Testis (tissue), 3 donors: ENCODE data around the gene NEK9. TPM values are rescaled to one million over a fixed set of nuclear protein-coding genes. Genes with fewer than 3 reads are reported as not detected.

Experiments
- DNase-seq: peaks from one replicate; pipeline ENCODE4 v3.0.0-alpha.2; 2019
- H3K27ac ChIP-seq, 2 donors: fragments of 200-600 bp; sonication (generic); one replicate each; pipeline ENCODE4 v1.5.1; 2019
- H3K27me3 ChIP-seq: fragments of 200-600 bp; sonication (generic); one replicate; pipeline ENCODE4 v1.5.1; 2019
- H3K36me3 ChIP-seq: fragments of 200-600 bp; sonication (generic); one replicate; pipeline ENCODE4 v1.5.1; 2017; ENCODE audit warnings: low read depth; ENCODE audit errors: missing control alignments
- H3K4me1 ChIP-seq: fragments of 200-600 bp; sonication (generic); one replicate; pipeline ENCODE4 v1.5.1; 2019
- H3K4me3 ChIP-seq, 2 donors: fragments of 200-600 bp; sonication (generic); one replicate each; pipeline ENCODE4 v1.5.1; 2017 to 2019
- H3K9me3 ChIP-seq: fragments of 200-600 bp; sonication (generic); one replicate; pipeline ENCODE4 v1.5.1; 2017
- CTCF ChIP-seq, 3 experiments: fragments of 450-650 bp in 2 of 3; fragments of 200-600 bp in 1 of 3; sonication (generic) in 1 of 3; IDR thresholded peaks; one replicate each; pipeline ENCODE4 v1.5.1; 2016 to 2019; ENCODE audit warnings: antibody characterized with exemption in 3 of 3, mild to moderate bottlenecking in 2 of 3, moderate library complexity in 1 of 3
- POLR2A ChIP-seq: fragments of 450-650 bp; IDR thresholded peaks from one replicate; pipeline ENCODE4 v1.6.1; 2017; ENCODE audit warnings: antibody characterized with exemption, mild to moderate bottlenecking, moderate library complexity
- WGBS, 2 donors: methylation state at CpG; one replicate each; pipeline ENCODE4 v1.1.5; 2018; 5-methylcytosine and 5-hydroxymethylcytosine counted together
- intact Hi-C: fragments of 100-400 bp; cut with DNase I; formaldehyde crosslinking; loops from one replicate; pipeline ENCODE4 v1.15.1; 2023; ENCODE audit warnings: low total_unique reads
- polyA plus RNA-seq: library from polyadenylated mRNA; stranded (reverse); fragments of 350-450 nt; fragmentation: Illumina TruSeq; extraction: RNeasy Lipid Tissue Mini Kit (QIAGEN cat#74804); gene quantifications from one replicate; pipeline ENCODE4 v1.2.3, GENCODE V29; 2014; ENCODE audit warnings: low read depth, low replicate concordance; ENCODE audit not compliant: insufficient read depth
- total RNA-seq, 2 donors: library from RNA; depleted of rRNA; stranded (reverse); fragments of >200 nt; gene quantifications; one replicate each; pipeline ENCODE4 v1.2.3, GENCODE V29; 2016

NEK9 gene
- total and polyA plus RNA-seq, 3 donors from 2014 or later: 86.6 to 125 (median 120) TPM

DNA sequence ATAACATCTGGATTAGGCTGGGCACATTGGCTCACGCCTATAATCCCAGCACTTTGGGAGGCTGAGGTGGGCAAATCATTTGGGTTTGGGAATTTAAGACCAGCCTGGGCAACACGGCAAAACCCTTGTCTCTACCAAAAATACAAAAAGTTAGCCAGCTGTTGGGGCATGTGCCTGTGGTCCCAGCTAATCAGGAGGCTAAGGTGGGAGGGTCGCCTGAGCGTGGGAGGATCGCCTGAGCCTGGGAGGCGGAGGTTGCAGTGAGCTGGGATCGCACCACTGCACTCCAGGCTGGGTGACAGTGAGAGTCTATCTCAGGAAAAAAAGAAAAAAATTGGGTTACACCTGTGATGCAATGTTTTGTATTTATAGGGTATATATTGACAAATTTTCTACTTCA is 5.3 kb downstream of the NEK9 start:
- Histone ChIP-seq H3K36me3 (no peaks in the 10 kb centered on the region), H3K4me3 (no peak overlapping the region), H3K27me3 (no peaks in the 10 kb centered on the region), H3K27ac (no peak overlapping the region), H3K9me3 (no peaks in the 10 kb centered on the region), H3K4me1 (peaks cover 9% of the 10 kb centered on the region)
- 72 to 80% methylated on average over 7 of the region's 7 CpGs for whole genome bisulfite sequencing, 2 donors
- no peak for TF ChIP-seq CTCF (IDR thresholded peaks at IDR 0.05)
- no peak for TF ChIP-seq POLR2A
- DNase-seq: no peak
- intact Hi-C loops: no loop called here

GRCh38 chr14:75120541-75121291 is 6.1 kb downstream of the NEK9 start:
- intact Hi-C loops: no loop called here
- H3K4me3 ChIP-seq: no peak overlapping the region
- no peak for TF ChIP-seq POLR2A
- H3K36me3 ChIP-seq: no peaks in the 10 kb centered on the region
- WGBS, 2 donors: 73 to 76% methylated on average over 3 of the region's 3 CpGs
- H3K27ac ChIP-seq: no peak overlapping the region
- no peaks in the 10 kb centered on the region for H3K9me3 ChIP-seq
- H3K27me3 ChIP-seq: no peaks in the 10 kb centered on the region
- DNase-seq: no peak
- peaks cover 6% of the 10 kb centered on the region for H3K4me1 ChIP-seq

DNA sequence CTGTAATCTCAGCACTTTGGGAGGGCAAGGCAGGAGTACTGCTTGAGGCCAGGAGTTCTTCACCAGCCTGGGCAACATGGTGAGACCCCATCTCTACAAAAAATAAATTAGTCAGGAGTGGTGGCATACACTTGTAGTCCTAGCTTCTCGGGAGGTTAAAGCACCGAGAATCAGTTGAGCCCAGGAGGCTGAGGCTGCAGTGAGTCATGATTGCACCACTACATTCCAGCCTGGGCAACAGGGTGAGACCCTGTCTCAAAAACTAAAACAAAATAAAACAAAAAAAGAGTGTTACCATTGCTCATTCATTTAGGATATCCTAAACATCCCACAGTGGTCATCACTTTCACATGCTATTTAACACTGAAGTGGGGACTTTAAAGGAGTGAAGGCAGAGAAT is 7.8 kb downstream of the NEK9 start:
- WGBS, 2 donors: 87 to 94% methylated on average over 2 of the region's 2 CpGs
- no peaks in the 10 kb centered on the region for H3K36me3 ChIP-seq

GRCh38 chr14:75113932-75114539 is 12.8 kb downstream of the NEK9 start:
- 82 to 88% methylated on average over 5 of the region's 5 CpGs for WGBS, 2 donors
- Histone ChIP-seq H3K27me3 (no peaks in the 10 kb centered on the region), H3K36me3 (no peaks in the 10 kb centered on the region), H3K27ac (no peak overlapping the region), H3K9me3 (no peaks in the 10 kb centered on the region), H3K4me3 (no peak overlapping the region), H3K4me1 (no peaks in the 10 kb centered on the region)
- intact Hi-C loops: no loop called here
- TF ChIP-seq POLR2A (no peak), CTCF (IDR thresholded peaks at IDR 0.05) (no peak)
- DNase-seq: no peak

More for the DNA sequence above, 7.8 kb downstream of the NEK9 start:
- H3K4me3 ChIP-seq: no peak overlapping the region
- no peak for DNase-seq
- no peaks in the 10 kb centered on the region for H3K4me1 ChIP-seq
- intact Hi-C loops: no loop called here
- no peaks in the 10 kb centered on the region for H3K9me3 ChIP-seq
- no peak for TF ChIP-seq POLR2A
- TF ChIP-seq CTCF (IDR thresholded peaks at IDR 0.05): no peak
- H3K27me3 ChIP-seq: no peaks in the 10 kb centered on the region
- no peak overlapping the region for H3K27ac ChIP-seq

- intact Hi-C loops: no loop called here
- H3K4me1 ChIP-seq: no peaks in the 10 kb centered on the region
- H3K27me3 ChIP-seq: no peaks in the 10 kb centered on the region
- H3K9me3 ChIP-seq: no peaks in the 10 kb centered on the region
- H3K27ac ChIP-seq: no peak overlapping the region
- 74 to 78% methylated on average over 2 of the region's 2 CpGs for WGBS, 2 donors
- H3K36me3 ChIP-seq: no peaks in the 10 kb centered on the region
- no peak for DNase-seq
- TF ChIP-seq CTCF (IDR thresholded peaks at IDR 0.05): no peak
- TF ChIP-seq POLR2A: no peak
- no peak overlapping the region for H3K4me3 ChIP-seq
These were observed 17.0 kb downstream of the NEK9 start for GRCh38 chr14:75109877-75110276.
